ENCODE measurements around the gene MATCAP1. TPM values are rescaled to one million over a fixed set of nuclear protein-coding genes. Genes with fewer than 3 reads are reported as not detected.
A peak's percentile ranks its signal among the peaks of the same experiment; 100 is the strongest.

MATCAP1 gene
- 5.7 and 8.5 TPM in 2 replicates for total RNA-seq (2014; rRNA removed; shearing (Covaris generic); ENCODE audit: low replicate concordance)

DNA sequence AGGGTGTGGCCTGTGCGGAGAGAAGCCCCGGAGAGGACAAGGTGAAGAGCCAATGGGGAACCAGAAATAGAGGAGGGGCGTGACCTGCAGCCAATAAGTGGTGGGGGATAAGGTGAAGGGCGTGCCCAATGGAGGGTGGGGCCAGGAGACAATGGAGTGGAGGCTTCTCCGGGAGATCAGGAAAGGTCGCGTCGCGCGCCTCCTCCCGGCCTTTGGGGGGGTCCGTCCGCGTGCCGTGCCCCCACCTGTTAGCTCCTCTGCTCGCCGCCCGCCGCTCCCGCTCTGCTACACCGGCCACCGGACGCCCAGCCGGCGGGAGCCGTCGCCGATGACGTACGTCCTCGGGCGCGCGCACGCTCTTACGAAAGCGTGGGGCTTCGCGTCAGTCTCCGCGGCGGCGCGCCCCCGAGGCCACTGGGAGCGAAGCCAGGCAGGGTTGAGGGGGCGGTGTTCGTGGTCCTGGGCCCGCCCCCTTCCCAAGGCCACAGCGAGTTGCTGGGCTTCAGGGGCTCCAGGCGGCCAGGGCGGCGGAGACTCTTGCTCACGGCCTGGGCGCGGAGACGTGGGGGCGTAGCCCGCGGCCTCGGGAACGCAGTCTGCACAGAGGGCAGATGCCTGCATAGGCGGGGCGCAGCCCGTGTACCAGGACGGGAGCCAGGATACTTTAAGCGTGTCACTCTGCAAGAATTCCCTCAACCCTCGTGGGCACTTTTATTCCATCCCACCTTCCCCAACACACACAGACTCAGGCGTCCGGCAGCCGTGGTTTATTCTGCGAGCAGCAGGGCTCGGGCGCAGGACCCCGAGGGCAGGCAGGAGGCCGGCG lies at the start of gene MATCAP1:
TSS of gene MATCAP1 (minus strand) at position 337 of the 826 bp plus-strand sequence. CDS start 3,353 bp downstream, outside the sequence.
- Histone ChIP-seq H3K36me3 (no peaks in the 10 kb centered on the region), H3K9me3 (no peaks in the 10 kb centered on the region), H3K27me3 (no peaks in the 10 kb centered on the region), H3K4me3 (peak within 1 kb of the TSS; percentile 87)
- DNase-seq: peak; percentile 93

DNA sequence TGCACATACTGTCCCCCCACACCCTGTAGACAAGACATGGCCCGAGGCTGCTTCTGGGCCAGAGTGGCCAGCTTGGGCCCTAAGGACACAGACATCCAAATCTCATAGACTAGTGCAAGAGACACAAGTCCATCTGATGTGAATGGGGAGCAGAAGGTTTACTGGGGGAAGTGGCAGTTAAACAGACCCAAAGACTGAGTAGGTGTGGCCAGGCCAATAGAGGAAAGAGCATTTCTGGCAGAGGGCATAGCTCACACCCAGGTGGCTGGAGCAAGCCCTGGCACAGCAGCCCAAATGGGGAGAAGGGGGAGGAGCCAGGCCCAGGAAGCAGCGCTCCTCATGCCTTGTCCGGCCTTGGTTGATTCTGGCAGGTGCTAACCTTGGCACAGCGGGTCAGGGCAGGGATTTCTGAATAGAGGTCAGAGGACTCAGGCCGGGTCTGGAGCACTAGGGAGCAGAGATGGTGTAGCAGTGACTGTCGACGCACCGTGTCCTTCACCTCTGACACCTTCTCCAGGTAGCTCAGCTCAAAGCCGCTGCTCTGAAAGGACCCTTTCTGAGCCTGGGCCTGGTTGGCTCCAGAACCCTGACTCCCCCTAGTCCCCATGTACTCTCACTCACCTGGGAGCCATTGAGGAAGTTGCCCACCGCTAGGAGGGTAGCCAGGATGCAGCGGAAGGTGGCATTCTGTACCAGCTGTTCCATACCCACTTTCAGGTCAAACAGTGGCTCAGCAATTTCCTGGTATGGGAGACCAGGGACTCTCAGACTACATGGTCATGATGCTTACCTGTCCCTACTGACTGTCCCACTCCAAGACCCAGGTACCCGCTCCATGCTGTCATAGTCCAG lies 47.3 kb upstream of the MATCAP1 start:
- DNase-seq: no peak
- Histone ChIP-seq H3K27me3 (no peaks in the 10 kb centered on the region), H3K36me3 (peaks cover 19% of the 10 kb centered on the region)

DNA sequence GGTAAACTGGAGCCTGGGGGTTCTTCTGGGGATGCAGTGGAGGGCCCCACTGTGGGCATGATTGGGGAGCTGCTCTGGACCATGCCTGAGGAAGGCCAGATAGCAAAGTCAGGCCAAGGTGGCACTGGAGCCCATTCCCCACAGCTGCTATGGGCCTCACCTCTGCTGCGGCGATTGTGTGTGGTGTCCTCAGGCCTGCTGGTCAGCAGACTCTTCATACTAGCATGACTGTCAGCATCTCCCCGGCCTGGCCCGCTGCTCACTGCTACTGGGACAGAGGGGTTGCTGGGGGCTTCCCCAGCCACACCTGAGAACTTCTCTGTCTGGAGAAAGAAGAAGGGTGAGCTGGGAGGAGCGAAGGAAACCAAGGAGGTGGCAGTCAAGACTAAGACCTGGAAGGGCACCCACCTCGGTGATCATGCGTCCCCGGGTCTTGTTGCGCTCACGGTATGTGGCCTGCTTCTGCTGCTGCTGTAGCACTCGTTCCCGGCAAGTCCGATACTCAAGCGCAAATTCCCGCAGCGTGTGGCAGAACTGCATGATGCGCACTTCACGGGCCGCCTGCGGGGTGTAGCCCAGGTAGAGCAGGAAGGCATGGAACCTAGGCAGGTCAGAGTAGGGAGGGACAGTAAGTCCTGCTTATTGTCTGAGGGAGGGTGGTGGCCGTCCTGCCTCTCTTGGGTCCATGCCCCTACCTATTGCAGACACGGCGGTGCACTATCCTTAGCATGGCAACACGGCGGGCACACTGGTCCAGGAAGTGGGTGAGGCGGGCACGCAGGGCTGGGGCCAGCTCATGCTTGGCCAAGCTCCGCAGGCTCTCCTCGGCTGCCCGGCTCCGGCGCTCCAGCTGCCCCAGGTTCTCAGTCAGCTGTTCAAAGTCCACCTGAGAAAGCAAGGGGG lies 46.4 kb upstream of the MATCAP1 start:
- H3K36me3 ChIP-seq: peaks cover 19% of the 10 kb centered on the region
- no peaks in the 10 kb centered on the region for H3K9me3 ChIP-seq
- no peaks in the 10 kb centered on the region for H3K27me3 ChIP-seq
- no peak for DNase-seq
- no peak overlapping the region for H3K4me3 ChIP-seq

More for the DNA sequence above, 47.3 kb upstream of the MATCAP1 start:
- Histone ChIP-seq H3K4me3 (no peak overlapping the region), H3K9me3 (no peaks in the 10 kb centered on the region)

DNA sequence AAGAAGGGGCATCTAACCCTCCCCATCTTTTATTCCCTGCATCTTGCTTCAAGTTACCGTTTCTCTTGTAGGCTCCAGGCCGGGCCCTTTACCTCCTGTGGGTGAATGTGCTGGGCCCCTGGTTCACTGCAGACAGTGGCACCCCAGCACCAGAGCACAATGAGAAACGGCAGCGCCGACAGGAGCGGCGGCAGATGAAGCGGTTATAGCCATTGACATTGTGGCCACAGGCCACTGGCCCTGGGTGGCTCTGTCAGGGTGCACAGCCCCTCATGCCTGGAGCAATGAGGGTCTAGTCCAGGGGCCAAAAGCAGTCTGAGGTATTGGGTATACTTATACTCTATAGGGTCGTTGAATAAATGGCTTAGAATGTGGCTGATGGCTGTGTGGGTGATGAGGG lies 45.1 kb upstream of the MATCAP1 start:
- Histone ChIP-seq H3K4me3 (no peak overlapping the region), H3K36me3 (peaks cover 19% of the 10 kb centered on the region), H3K27me3 (no peaks in the 10 kb centered on the region), H3K9me3 (no peaks in the 10 kb centered on the region)
- DNase-seq: no peak

DNA sequence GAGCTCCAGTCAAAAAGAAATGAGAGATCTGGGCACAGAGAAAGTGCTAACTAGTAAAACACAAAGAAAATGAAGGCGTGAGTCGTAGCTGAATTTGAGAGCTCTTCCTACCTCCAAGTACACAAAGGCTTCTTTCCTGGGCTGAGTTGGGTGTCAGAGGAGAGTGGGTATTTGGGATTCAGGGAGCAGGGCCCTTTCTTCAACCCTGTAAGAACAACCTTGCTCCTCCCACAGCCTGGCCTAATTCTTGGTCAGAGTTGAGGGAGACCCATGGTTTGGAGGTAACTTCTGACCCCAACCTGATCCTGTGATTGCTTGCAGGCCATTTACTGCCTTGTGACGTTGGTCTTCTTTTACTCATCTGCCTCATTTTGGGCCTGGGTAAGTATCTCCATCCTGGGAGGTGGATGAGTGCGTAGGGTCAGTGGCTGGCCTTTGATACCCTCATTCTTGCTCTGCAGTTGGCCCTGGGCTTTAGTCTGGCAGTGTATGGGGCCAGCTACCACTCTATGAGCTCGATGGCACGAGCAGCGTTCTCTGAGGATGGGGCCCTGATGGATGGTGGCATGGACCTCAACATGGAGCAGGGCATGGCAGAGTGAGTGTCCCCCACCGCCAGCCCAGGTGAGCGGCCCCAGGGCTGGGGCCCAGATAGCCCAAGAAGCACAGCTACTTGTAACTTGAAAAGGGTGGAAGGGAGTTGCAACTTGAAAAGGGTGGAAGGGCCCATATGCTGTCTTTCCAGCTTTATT lies 44.4 kb upstream of the MATCAP1 start:
- Histone ChIP-seq H3K4me3 (peak overlapping the region; percentile 95), H3K27me3 (no peaks in the 10 kb centered on the region), H3K36me3 (peaks cover 19% of the 10 kb centered on the region), H3K9me3 (no peaks in the 10 kb centered on the region)
- no peak for DNase-seq

DNA sequence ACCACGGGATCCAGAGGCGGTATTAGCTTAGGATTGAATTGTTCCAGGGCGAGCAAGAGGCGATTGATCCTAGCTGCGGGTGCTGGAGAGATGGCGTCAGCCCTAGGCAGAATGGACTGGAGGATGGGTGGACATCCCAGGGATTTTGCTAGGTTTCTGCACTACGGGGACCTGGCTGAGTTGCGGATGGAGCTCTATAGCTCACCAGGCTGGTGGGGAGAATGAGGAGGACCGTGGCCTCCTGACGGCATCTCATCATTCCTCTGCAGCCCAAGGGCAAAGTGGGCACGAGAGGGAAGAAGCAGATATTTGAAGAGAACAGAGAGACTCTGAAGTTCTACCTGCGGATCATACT lies 43.8 kb upstream of the MATCAP1 start:
- Histone ChIP-seq H3K36me3 (peaks cover 19% of the 10 kb centered on the region), H3K27me3 (no peaks in the 10 kb centered on the region), H3K4me3 (peak overlapping the region; percentile 95), H3K9me3 (no peaks in the 10 kb centered on the region)
- no peak for DNase-seq

DNA sequence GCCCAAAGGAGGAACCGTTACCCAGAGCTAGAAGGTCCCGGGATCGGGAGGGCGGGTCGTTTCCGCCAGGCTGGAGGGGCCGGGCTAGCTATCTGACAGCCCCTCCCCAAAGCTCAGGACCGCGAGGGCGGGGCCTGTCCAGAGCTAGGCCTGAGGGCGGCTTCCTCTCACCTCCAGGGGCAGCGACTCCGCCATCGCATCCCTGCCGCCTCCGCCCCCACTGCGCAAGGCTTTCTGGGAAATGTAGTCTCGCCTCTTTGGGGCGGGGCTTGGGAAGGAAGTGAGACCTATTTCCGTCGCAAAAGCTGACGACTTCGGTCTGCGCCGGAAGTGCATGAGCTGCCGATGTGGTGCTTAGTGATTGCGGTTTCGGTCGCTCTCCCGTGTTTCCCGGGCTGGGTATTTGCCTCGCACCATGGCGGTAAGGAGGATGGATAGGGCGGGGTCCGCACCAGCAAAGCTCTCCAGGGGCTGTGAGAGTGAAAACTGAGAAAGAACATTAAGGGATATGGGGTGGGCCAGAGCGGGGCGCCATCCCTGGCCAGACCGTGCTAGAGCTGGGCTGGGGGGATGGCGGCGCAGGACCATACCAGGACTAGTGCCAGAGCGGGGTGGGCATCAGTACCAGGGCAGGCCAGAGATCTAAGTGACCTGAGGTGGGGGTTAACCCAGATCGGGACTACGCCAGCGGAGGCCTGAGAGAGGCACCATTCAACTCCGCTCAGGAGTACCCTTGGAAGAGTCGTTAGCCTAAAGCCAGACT lies 43.2 kb upstream of the MATCAP1 start, which contains the start of gene TMEM208:
TSS of gene TMEM208 (plus strand) at position 327 of the 763 bp plus-strand sequence. CDS start at position 416, 89 bp downstream.
- Histone ChIP-seq H3K36me3 (peaks cover 19% of the 10 kb centered on the region), H3K4me3 (peak within 1 kb of the TSS; percentile 95), H3K9me3 (no peaks in the 10 kb centered on the region), H3K27me3 (no peaks in the 10 kb centered on the region)
- DNase-seq: peak; percentile 95

DNA sequence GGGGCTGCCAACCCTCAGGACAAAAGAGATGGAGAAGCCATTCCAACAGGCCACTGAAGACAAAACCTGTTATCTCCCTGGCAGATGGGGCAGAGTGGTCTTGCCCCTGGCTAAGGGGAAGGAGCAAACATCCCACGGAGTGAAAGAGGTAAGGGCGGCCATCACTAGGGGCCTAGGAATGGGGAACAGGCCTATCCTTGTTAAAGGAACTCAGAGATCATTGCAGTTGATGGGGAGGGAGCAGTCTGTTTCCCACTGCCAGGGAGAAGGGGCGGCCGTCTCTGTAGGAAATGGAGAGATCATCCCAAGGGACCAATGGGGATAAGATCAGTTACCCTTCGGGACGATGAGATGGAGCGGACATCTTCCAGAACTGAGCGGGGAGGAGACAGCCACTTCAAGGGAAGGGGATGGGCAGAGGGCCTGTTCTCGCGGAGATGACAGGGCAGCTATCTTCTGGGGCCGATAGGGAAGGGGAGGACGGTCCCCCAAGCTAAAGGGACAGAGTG lies 42.6 kb upstream of the MATCAP1 start:
- Histone ChIP-seq H3K4me3 (peak overlapping the region; percentile 95), H3K36me3 (peaks cover 15% of the 10 kb centered on the region)
- no peak for DNase-seq

DNA sequence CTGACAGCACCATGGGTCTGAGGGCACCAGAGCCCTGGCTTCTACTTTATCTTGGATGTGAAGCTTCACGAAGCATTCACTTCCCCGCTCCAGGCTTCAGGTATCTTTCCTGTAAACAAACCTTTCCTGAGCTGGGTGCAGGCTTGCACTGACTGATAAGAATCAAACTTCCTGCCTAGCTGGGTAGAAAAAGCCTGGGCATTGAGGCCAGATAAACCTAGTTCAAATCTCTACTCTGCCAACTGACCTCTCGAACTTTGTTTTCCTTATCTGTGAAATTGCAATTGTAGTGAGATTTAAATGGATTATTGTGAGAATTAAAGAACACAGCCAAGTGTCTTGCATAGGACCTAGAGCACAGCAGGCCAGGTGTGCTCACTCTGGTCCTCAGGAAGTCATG lies 40.2 kb upstream of the MATCAP1 start:
- no peaks in the 10 kb centered on the region for H3K27me3 ChIP-seq
- no peak overlapping the region for H3K4me3 ChIP-seq
- H3K9me3 ChIP-seq: no peaks in the 10 kb centered on the region
- peaks cover 7% of the 10 kb centered on the region for H3K36me3 ChIP-seq
- DNase-seq: no peak

More for the DNA sequence above, 42.6 kb upstream of the MATCAP1 start:
- no peaks in the 10 kb centered on the region for H3K9me3 ChIP-seq
- no peaks in the 10 kb centered on the region for H3K27me3 ChIP-seq

DNA sequence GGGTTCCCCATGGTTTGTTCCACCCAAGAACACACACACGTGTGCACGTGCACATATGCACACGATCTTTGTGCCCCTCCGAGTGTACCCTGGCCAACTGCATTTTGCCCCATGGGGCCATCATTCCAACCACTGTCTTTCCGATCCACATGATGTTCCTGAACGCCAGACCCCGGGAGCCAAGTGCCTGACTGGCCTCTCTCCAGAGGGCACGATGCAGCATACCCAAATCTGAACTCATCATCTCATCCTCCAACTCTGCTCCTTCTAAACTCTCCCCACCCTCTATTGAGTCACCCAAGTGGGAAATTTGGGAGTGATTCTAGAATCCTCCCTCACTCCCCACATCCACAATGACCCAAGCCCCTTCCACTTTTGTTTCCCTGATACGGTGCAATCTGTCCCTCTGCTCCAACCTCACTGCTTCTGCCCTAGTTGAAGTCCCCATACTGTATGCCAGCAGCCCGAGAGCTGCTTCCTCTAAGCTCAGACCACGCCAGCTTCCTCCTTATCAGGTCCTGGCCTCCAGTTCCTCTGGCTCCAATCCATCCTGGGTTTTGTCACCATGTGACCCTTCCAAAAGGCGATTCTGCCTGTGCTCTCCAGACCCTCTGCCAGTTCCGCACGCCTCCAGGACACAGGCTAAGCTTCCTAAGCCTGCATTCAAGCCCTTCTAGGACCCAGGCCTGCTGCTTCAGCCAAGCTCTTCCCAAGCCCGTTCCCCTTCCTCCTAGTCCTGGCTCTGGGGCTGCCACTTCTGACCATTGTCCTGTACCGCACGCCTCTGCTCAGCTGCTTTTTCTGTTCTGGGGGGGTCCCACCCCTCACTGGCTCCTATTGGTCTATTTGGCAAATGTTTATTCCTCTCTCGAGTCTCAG lies 33.1 kb upstream of the MATCAP1 start:
- no peaks in the 10 kb centered on the region for H3K27me3 ChIP-seq
- no peaks in the 10 kb centered on the region for H3K9me3 ChIP-seq
- no peak for DNase-seq
- no peaks in the 10 kb centered on the region for H3K36me3 ChIP-seq
- no peak overlapping the region for H3K4me3 ChIP-seq

DNA sequence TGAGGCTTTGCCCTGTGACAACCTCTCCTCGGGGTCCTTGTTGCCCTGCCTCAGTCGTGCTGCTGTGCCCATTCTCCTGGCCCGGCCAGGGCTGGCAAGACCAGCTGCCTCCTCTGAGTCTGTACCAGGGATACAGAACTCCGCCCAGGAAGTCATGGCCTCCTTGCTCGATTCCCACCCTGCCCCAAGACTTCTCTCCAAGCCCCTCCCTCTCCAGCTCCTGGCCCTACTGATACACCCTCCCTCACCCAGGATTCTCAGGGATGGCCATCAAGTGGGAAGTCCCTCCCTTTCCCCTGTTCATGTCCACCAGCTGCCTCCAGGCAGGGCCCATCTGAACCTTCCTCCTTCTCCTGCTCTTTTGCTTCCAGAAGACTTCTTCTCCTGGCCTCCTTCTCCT lies 31.9 kb upstream of the MATCAP1 start:
- no peaks in the 10 kb centered on the region for H3K36me3 ChIP-seq
- no peak overlapping the region for H3K4me3 ChIP-seq
- DNase-seq: no peak
- H3K27me3 ChIP-seq: no peaks in the 10 kb centered on the region
- no peaks in the 10 kb centered on the region for H3K9me3 ChIP-seq

DNA sequence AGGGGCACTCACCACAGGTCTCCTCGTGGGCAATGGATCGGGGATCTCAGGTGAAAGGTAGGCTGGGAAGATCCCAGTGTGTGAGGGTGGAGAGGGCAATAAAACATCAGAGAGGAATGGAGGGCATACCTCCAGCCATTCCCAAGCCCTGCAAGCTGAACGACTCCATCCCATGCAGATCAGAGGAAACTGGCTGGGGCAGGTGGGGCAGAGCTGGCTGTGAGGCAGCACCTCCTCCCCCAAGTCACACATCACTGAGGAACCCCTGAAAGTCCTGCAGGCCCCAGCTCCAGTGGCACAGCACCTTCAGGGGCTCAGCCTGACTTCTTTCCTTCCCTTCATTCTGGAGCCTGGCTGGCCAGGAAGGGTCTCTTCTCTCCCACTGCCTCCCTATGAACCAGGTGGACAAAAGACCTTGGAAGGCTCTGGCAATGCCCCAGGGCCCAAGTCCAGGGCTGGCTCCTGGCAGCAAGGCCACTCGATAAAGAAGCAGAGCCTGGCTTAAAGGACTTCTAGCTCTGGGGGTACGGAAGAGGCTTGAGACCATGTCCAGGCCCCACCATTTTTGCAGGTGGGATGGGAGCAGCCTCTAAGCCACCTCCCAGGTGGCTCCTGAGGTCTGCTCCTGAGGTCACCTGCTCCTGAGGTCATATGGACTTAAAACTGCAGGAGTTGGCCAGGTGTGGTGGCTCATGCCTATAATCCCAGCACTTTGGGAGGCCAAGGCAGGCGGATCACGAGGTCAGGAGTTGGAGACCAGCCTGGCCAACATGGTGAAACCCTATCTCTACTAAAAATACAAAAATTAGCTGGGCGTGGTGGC lies 29.6 kb upstream of the MATCAP1 start:
- H3K4me3 ChIP-seq: no peak overlapping the region
- no peak for DNase-seq
- no peaks in the 10 kb centered on the region for H3K27me3 ChIP-seq
- H3K9me3 ChIP-seq: no peaks in the 10 kb centered on the region
- no peaks in the 10 kb centered on the region for H3K36me3 ChIP-seq

DNA sequence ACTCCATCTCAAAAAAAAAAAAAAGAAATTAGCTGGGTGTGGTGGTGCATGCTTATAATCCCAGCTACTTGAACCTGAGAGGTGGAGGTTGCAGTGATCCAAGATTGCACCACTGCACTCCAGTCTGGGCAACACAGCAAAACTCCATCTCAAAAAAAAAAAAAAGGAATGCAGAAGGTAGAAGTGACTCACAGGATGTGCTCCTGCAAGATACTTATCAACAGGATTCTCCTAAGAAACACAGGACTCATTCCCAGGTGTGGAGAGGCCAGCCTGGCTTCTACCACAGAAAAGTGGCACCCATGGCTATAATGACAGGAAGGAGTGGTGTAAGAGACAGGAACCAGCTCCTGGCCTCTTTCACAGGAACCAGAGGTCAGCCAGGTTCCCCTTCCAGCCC lies 29.0 kb upstream of the MATCAP1 start:
- Histone ChIP-seq H3K36me3 (no peaks in the 10 kb centered on the region), H3K27me3 (no peaks in the 10 kb centered on the region), H3K9me3 (no peaks in the 10 kb centered on the region), H3K4me3 (no peak overlapping the region)
- no peak for DNase-seq
